A673 (cell line): ENCODE results near the gene BACH2. TPM values are rescaled to one million over a fixed set of nuclear protein-coding genes. Genes with fewer than 3 reads are reported as not detected.
"Not testable (repeated sequence)": the region's sequence is repeated elsewhere in the genome, so short reads cannot be mapped to it uniquely, and the experiment has no call there.

Experiments used
- BruUV-seq: library from RNA; stranded (reverse); fragments of 400-500 nt; replicated peaks from 2 replicates; lab custom pipeline; 2021; lab: Mats Ljungman, UMichigan
- CTCF ChIA-PET: fragments of 300-600 bp; sonication (Branson Sonifier 250); formaldehyde crosslinking; loops from one replicate; lab custom pipeline; 2022; ENCODE audit warnings: antibody characterized with exemption; lab: Charles Lee
- POLR2A ChIA-PET: fragments of 300-600 bp; sonication (Branson Sonifier 250); formaldehyde crosslinking; loops from one replicate; lab custom pipeline; 2022; ENCODE audit warnings: antibody characterized with exemption; ENCODE audit not compliant: low non-redundant PET; lab: Charles Lee
- DNase-seq: peaks from one replicate; pipeline ENCODE4 v3.0.0-alpha.2; 2015; ENCODE audit warnings: low spot score
- H3K27ac ChIP-seq: fragments of 200-600 bp; sonication (generic); 2 replicates; pipeline ENCODE4 v1.5.1; 2016; ENCODE audit warnings: mixed run types, low read depth, mild to moderate bottlenecking, mixed read lengths, antibody characterized with exemption, low read length; ENCODE audit not compliant: poor library complexity, severe bottlenecking
- H3K27me3 ChIP-seq: fragments of 200-600 bp; sonication (generic); replicated peaks from 2 replicates; pipeline ENCODE4 v1.6.1; 2017; ENCODE audit warnings: mixed run types, low read depth, mild to moderate bottlenecking, mixed read lengths, antibody characterized with exemption, low read length; ENCODE audit not compliant: insufficient read depth, poor library complexity
- H3K36me3 ChIP-seq: fragments of 200-600 bp; sonication (generic); 2 replicates; pipeline ENCODE4 v1.6.1; 2016; ENCODE audit warnings: mixed run types, mild to moderate bottlenecking, mixed read lengths, antibody characterized with exemption, low read length; ENCODE audit not compliant: insufficient read depth, poor library complexity, severe bottlenecking
- H3K4me1 ChIP-seq: fragments of 200-600 bp; sonication (generic); 2 replicates; pipeline ENCODE4 v1.6.1; 2017; ENCODE audit warnings: mixed run types, mild to moderate bottlenecking, mixed read lengths, antibody characterized with exemption, low read length; ENCODE audit not compliant: insufficient read depth, poor library complexity, severe bottlenecking
- H3K4me3 ChIP-seq: fragments of 200-600 bp; sonication (generic); 2 replicates; pipeline ENCODE4 v1.5.1; 2016; ENCODE audit warnings: low read depth, mixed run types, mild to moderate bottlenecking, mixed read lengths, low read length; ENCODE audit not compliant: poor library complexity, severe bottlenecking
- H3K9me3 ChIP-seq: fragments of 200-600 bp; sonication (generic); 2 replicates; pipeline ENCODE4 v1.6.1; 2016; ENCODE audit warnings: mixed run types, low read depth, mild to moderate bottlenecking, mixed read lengths, antibody characterized with exemption, low read length; ENCODE audit not compliant: poor library complexity, severe bottlenecking
- CTCF ChIP-seq: fragments of 300-800, 200-600 bp; sonication (generic); conservative IDR thresholded peaks from 2 replicates; pipeline ENCODE4 v1.5.1; 2017; ENCODE audit warnings: low read depth, mild to moderate bottlenecking, antibody characterized with exemption, low read length, moderate library complexity, mixed read lengths
- EZH2 ChIP-seq: fragments of 200-600 bp; sonication (generic); IDR thresholded peaks from 2 replicates; pipeline ENCODE4 v1.6.1; 2017; ENCODE audit warnings: borderline replicate concordance, low read depth, mild to moderate bottlenecking, mixed read lengths, antibody characterized with exemption, low read length; ENCODE audit not compliant: poor library complexity, severe bottlenecking
- intact Hi-C: fragments of 100-400 bp; cut with micrococcal nuclease; formaldehyde crosslinking; loops from one replicate; pipeline ENCODE4 v1.10.0; 2022; ENCODE audit not compliant: unreplicated experiment
- total RNA-seq: library from RNA; stranded (reverse); gene quantifications from 2 replicates; pipeline ENCODE4 v1.2.3, GENCODE V29; 2021

Gene BACH2
- total RNA-seq, 1 experiment from 2014 or later, result 0.37 TPM

- CTCF ChIA-PET, result no interaction called here
- Histone ChIP-seq H3K4me3 (no peak overlapping the region), H3K9me3 (no peaks in the 10 kb centered on the region), H3K27me3 (no peaks in the 10 kb centered on the region), H3K36me3 (no peaks in the 10 kb centered on the region), H3K27ac (no peak overlapping the region), H3K4me1 (no peaks in the 10 kb centered on the region)
- POLR2A ChIA-PET, result no interaction called here
- intact Hi-C loops, result no loop called here
- no peak for DNase-seq
- BruUV-seq, result no TSS peak
- TF ChIP-seq CTCF (no peak), EZH2 (no peak)
These were observed 259.7 kb downstream of the BACH2 start for GRCh38 chr6:90036963-90037362.

GRCh38 chr6:90035047-90035723 lies 261.5 kb downstream of the BACH2 start:
- H3K4me1 ChIP-seq, result no peaks in the 10 kb centered on the region
- BruUV-seq, result no TSS peak
- POLR2A ChIA-PET, result no interaction called here
- DNase-seq, result no peak
- no peaks in the 10 kb centered on the region for H3K27me3 ChIP-seq
- intact Hi-C loops, result no loop called here
- H3K27ac ChIP-seq, result no peak overlapping the region
- CTCF ChIA-PET, result no interaction called here
- no peak overlapping the region for H3K4me3 ChIP-seq
- no peaks in the 10 kb centered on the region for H3K9me3 ChIP-seq
- TF ChIP-seq CTCF (no peak), EZH2 (no peak)
- H3K36me3 ChIP-seq, result no peaks in the 10 kb centered on the region

GRCh38 chr6:90033746-90034271 lies 262.8 kb downstream of the BACH2 start:
- CTCF ChIA-PET, result no interaction called here
- POLR2A ChIA-PET, result no interaction called here

GRCh38 chr6:90032489-90033212 lies 264.0 kb downstream of the BACH2 start:
- H3K9me3 ChIP-seq, BruUV-seq, H3K36me3 ChIP-seq, H3K4me1 ChIP-seq, H3K27me3 ChIP-seq, POLR2A ChIA-PET, DNase-seq, H3K27ac ChIP-seq, intact Hi-C loops, CTCF ChIA-PET, H3K4me3 ChIP-seq: not testable (repeated sequence)

More at GRCh38 chr6:90033746-90034271, 262.8 kb downstream of the BACH2 start:
- Histone ChIP-seq H3K4me3 (no peak overlapping the region), H3K36me3 (no peaks in the 10 kb centered on the region), H3K27ac (no peak overlapping the region), H3K9me3 (no peaks in the 10 kb centered on the region), H3K27me3 (no peaks in the 10 kb centered on the region), H3K4me1 (no peaks in the 10 kb centered on the region)
- BruUV-seq, result no TSS peak
- TF ChIP-seq EZH2, result no peak
- no peak for TF ChIP-seq CTCF
- intact Hi-C loops, result no loop called here
- no peak for DNase-seq
